ENCODE results near the gene LIX1L.
A peak's percentile ranks its signal among the peaks of the same experiment; 100 is the strongest.

LIX1L gene

GRCh38 chr1:145978854-145979745 is 21.3 kb upstream of the LIX1L start:
- H3K4me3 ChIP-seq (ENCODE audit: control insufficient read depth, low read depth, low read length) = peak overlapping the region; percentile 7
- TF ChIP-seq, protein P1, sequence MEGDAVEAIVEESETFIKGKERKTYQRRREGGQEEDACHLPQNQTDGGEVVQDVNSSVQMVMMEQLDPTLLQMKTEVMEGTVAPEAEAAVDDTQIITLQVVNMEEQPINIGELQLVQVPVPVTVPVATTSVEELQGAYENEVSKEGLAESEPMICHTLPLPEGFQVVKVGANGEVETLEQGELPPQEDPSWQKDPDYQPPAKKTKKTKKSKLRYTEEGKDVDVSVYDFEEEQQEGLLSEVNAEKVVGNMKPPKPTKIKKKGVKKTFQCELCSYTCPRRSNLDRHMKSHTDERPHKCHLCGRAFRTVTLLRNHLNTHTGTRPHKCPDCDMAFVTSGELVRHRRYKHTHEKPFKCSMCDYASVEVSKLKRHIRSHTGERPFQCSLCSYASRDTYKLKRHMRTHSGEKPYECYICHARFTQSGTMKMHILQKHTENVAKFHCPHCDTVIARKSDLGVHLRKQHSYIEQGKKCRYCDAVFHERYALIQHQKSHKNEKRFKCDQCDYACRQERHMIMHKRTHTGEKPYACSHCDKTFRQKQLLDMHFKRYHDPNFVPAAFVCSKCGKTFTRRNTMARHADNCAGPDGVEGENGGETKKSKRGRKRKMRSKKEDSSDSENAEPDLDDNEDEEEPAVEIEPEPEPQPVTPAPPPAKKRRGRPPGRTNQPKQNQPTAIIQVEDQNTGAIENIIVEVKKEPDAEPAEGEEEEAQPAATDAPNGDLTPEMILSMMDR (IDR thresholded peaks at IDR 0.05; ENCODE audit: control insufficient read depth, insufficient read depth, low read depth, low read length, missing control alignments) = peak; percentile 23
- DNase-seq (ENCODE audit: low read depth) = peak; percentile 100

- H3K4me3 ChIP-seq (ENCODE audit: control insufficient read depth, low read depth, low read length) = no peak overlapping the region; the same call in 1 of the 2 replicates
- TF ChIP-seq, protein P1 (IDR thresholded peaks at IDR 0.05; ENCODE audit: control insufficient read depth, insufficient read depth, low read depth, low read length, missing control alignments) = no peak
- DNase-seq (ENCODE audit: low read depth) = no peak
Measured at GRCh38 chr1:145978471-145978853, 20.6 kb upstream of the LIX1L start.

- TF ChIP-seq, protein P1 (IDR thresholded peaks at IDR 0.05; ENCODE audit: control insufficient read depth, insufficient read depth, low read depth, low read length, missing control alignments) = peak; percentile 82
- DNase-seq (ENCODE audit: low read depth) = peak; percentile 62
- no peak overlapping the region for H3K4me3 ChIP-seq (ENCODE audit: control insufficient read depth, low read depth, low read length)
Measured at GRCh38 chr1:145977486-145978470, 20.0 kb upstream of the LIX1L start.

DNA sequence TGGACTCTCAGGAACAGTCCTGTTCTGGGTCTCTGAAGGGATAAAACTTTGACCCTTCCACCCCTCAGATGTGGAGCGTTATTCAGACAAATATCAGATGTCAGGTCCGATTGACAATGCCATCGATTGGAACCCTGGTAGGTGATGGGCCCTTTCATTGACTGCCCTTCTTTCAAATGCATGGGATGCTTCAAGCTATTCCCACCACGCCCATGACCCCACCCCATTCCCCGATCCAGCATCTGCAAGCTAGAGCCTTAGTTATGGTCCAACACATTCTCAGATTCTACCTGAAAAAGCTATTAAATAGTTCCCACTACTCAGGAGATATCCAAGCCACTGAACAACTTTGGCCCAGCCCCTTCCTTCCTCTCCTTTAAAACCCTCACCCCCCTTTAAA is 19.2 kb upstream of the LIX1L start:
- DNase-seq (ENCODE audit: low read depth) = no peak
- no peak overlapping the region for H3K4me3 ChIP-seq (ENCODE audit: control insufficient read depth, low read depth, low read length)
- TF ChIP-seq, protein P1 (IDR thresholded peaks at IDR 0.05; ENCODE audit: control insufficient read depth, insufficient read depth, low read depth, low read length, missing control alignments) = no peak

DNA sequence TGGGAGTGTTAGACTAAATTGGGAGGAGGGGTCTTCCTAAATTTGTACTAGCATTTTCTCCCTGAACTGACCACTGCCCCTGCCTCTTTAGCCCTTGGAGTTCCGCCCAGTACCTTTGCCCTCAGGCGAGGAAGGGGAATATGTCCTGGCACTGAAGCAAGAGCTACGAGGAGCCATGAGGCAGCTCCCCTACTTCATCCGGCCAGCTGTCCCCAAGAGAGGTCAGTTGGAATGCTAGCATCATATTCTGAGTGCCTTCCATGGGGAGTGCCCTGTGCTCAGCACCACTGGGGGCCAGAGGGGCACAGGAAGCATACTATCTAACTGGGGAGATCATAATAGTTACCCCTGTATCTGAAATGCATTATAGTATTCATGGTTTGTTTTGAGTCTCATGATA is 17.4 kb upstream of the LIX1L start:
- TF ChIP-seq, protein P1 (IDR thresholded peaks at IDR 0.05; ENCODE audit: control insufficient read depth, insufficient read depth, low read depth, low read length, missing control alignments) = no peak
- DNase-seq (ENCODE audit: low read depth) = no peak
- H3K4me3 ChIP-seq (ENCODE audit: control insufficient read depth, low read depth, low read length) = no peak overlapping the region

GRCh38 chr1:145974721-145975120 is 16.9 kb upstream of the LIX1L start:
- TF ChIP-seq, protein P1 (IDR thresholded peaks at IDR 0.05; ENCODE audit: control insufficient read depth, insufficient read depth, low read depth, low read length, missing control alignments) = no peak
- DNase-seq (ENCODE audit: low read depth) = no peak
- H3K4me3 ChIP-seq (ENCODE audit: control insufficient read depth, low read depth, low read length) = no peak overlapping the region
